Dermis blood vessel endothelial cell (primary cell): ENCODE results near the gene WWC2. TPM values are rescaled to one million over a fixed set of nuclear protein-coding genes. Genes with fewer than 3 reads are reported as not detected.

ENCODE experiments used
- DNase-seq: peaks from one replicate; pipeline ENCODE4 v3.0.0; 2010
- total RNA-seq: library from RNA; depleted of rRNA; stranded (reverse); fragments of >200 nt; gene quantifications from 2 replicates; pipeline ENCODE4 v1.2.3, GENCODE V29; 2014

Gene WWC2
- total RNA-seq, 1 donor from 2014 or later: 31.3 TPM

GRCh38 chr4:183358215-183358755 is 259.2 kb downstream of the WWC2 start:
- no peak for DNase-seq

DNA sequence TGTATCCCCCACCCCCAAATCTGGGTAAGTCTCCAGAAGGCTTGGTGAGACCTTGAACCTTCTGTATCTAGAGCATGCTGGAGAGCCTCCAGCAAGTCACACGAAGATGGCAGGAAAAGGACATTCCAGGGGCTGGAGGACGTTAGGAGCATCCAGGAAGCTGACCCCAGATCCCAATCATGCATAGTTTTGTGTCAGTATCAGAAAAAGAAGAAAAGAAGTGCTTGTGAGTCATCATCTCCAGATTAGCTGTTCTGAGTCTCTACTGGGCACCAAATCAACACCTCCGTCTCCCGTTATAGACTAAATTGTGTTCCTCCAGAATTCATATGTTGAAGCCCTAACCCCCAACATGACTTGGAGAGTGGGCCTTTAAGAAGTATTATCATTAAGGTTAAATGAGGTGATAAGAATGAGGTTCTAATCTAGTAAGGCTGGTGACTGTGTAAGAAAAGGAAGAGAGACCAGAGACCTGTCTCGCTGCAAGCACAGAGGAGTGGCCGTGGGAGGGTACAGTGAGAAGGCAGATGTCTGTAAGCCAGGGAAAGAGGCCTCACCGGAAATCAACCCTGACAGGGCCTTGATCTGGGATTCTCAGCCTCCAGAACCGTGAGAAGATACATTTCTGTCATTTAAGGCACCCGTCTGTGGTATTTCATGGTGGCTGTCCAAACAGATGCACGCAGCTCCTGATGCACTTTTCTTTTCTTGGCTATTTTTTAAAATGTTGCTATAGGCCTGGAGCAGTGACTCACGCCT is 261.3 kb downstream of the WWC2 start:
- DNase-seq: peak; percentile 37

DNA sequence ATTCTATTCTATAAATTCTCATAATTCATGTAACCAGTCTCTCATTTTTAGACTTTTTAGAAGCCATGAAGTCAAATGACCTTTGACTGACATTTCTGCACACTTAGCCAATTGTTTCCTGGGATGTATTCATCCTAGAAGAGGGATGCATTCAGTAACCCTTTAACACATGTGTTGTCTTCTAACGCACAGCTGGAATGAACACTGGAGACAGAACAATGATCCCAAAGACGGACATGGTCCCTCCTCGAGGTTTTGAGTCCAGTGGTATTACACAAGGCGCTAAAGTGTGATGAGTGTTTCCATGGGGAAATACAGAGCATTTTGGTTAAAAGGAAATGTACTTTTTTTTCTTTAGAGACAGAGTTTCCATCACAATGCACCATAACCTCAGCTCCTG is 263.0 kb downstream of the WWC2 start:
- DNase-seq: no peak

DNA sequence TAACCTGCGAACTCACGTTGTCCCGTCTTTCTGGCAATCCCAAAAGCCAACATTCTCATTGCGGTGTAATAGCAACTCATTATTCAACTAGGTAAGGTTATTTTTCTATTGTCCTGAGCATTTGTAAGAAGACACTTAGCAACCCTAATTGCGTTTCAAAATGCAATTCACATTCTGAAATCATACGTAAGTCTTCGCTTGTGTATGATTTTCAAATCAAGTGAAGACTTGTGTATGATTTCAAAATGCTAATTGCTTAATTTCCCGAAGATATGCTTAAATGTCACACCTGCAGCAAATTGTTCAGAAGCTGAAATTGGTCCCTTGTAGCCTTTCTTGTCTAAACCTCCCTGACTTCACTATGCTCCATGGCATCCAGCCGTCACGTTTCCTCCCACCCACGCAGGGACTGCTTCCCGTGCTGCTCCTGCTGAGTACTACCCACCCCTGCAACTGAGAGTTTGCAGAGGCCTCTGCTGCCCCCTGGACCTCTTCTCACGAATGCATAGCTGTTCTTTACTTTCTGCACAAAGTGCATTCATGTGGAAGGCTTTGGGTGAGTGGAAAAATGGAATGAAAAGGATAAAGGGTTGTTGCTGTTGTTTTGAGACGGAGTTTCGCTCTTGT is 264.0 kb downstream of the WWC2 start:
- peak; percentile 77 for DNase-seq

- DNase-seq: no peak
Observed at GRCh38 chr4:183364025-183364424, 265.0 kb downstream of the WWC2 start.

GRCh38 chr4:183366206-183366835 is 267.3 kb downstream of the WWC2 start:
- DNase-seq: no peak

DNA sequence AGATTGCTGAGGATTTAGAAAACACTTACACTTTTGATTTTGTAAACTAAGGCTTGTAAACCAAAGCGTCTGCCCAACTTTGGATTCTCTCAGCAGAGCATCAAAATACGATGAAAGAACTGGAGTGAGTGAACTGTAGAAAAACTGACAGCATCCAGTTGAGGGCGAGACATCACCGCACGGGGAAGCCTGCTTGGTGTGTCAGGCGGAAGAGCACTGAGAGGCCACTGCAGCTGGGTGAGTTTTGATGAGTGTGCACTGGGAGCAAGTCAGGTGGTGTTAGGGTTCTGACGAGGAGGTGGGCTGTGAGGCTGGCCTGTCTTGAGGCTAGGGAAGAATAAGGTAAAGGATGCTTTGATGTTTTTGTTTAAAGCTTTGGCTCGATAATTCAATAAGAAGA is 270.0 kb downstream of the WWC2 start:
- DNase-seq: no peak

Other genes with a start within 250 kb of the WWC2 start
- 77.3 and 107 TPM in 2 replicates for gene DCTD, start 181.9 kb upstream of the WWC2 start, total RNA-seq
- not detected in 2 replicates for gene CLDN22, start 221.0 kb downstream of the WWC2 start, total RNA-seq
- not detected in 2 replicates for gene CLDN24, start 223.2 kb downstream of the WWC2 start, total RNA-seq